DND-41 (cell line): Measurements from ENCODE around the gene ZNF383.
"Not testable (repeated sequence)": the region's sequence is repeated elsewhere in the genome, so short reads cannot be mapped to it uniquely, and the experiment has no call there.

Experiments used
- CTCF ChIP-seq: IDR thresholded peaks from 2 replicates; pipeline ENCODE4 v1.5.1; 2012; ENCODE audit warnings: borderline replicate concordance, low read length, moderate library complexity, mild to moderate bottlenecking; ENCODE audit not compliant: poor library complexity, severe bottlenecking; ENCODE audit errors: extremely low read depth
- EZH2 ChIP-seq: IDR thresholded peaks from 3 replicates; pipeline ENCODE4 v1.6.1; 2012; ENCODE audit warnings: borderline replicate concordance, low read depth, mild to moderate bottlenecking, moderate library complexity, low read length, inconsistent platforms; ENCODE audit not compliant: severe bottlenecking

GRCh38 chr19:37280656-37281055 lies 62.6 kb downstream of the ZNF383 start:
- TF ChIP-seq CTCF, EZH2: not testable (repeated sequence)
